Fibroblast of skin of back (primary cell): ENCODE measurements around the gene ZNF629. TPM values are rescaled to one million over a fixed set of nuclear protein-coding genes. Genes with fewer than 3 reads are reported as not detected.
A peak's percentile ranks its signal among the peaks of the same experiment; 100 is the strongest.
"Not testable (repeated sequence)": the region's sequence is repeated elsewhere in the genome, so short reads cannot be mapped to it uniquely, and the experiment has no call there.

ENCODE experiments used
- DNase-seq: peaks from one replicate; pipeline ENCODE4 v3.0.0-alpha.2; 2013
- polyA plus RNA-seq, 2 experiments: library from polyadenylated mRNA; unstranded; fragments of 120-200 nt; gene quantifications; one replicate each; pipeline ENCODE4 v1.2.1, GENCODE V29; 2013; ENCODE audit not compliant: insufficient read length in 2 of 2

ZNF629 gene
- polyA plus RNA-seq (2013, experiment 1 of 2; ENCODE audit: insufficient read length): 15.0 TPM
- 11.6 TPM for polyA plus RNA-seq (2013, experiment 2 of 2; ENCODE audit: insufficient read length)

- DNase-seq: peak; percentile 77
Measured at GRCh38 chr16:30786936-30787612, at the start of gene ZNF629. ZNF629 (minus strand) TSS chr16:30787205; CDS start chr16:30784482, 2,723 bp downstream.

GRCh38 chr16:30834130-30834740, 47.2 kb upstream of the ZNF629 start:
- no peak for DNase-seq

GRCh38 chr16:30830072-30830417, 43.0 kb upstream of the ZNF629 start:
- no peak for DNase-seq

- DNase-seq: peak; percentile 31
Measured at GRCh38 chr16:30829130-30830071, 42.4 kb upstream of the ZNF629 start.

GRCh38 chr16:30821891-30822290, 34.9 kb upstream of the ZNF629 start:
- no peak for DNase-seq

GRCh38 chr16:30821441-30821840, 34.4 kb upstream of the ZNF629 start:
- not testable (repeated sequence) for DNase-seq

GRCh38 chr16:30820952-30821421, 34.0 kb upstream of the ZNF629 start:
- no peak for DNase-seq

- no peak for DNase-seq
Measured at GRCh38 chr16:30816769-30817168, 29.8 kb upstream of the ZNF629 start.

GRCh38 chr16:30813821-30814189, 26.8 kb upstream of the ZNF629 start:
- DNase-seq: no peak

- DNase-seq: not testable (repeated sequence)
Measured at GRCh38 chr16:30809675-30810074, 22.7 kb upstream of the ZNF629 start.

GRCh38 chr16:30808890-30809426, 22.0 kb upstream of the ZNF629 start:
- not testable (repeated sequence) for DNase-seq

GRCh38 chr16:30808146-30808545, 21.1 kb upstream of the ZNF629 start:
- DNase-seq: no peak

- DNase-seq: peak; percentile 84
Measured at GRCh38 chr16:30805370-30806169, 18.6 kb upstream of the ZNF629 start.

- DNase-seq: no peak
Measured at GRCh38 chr16:30805056-30805369, 18.0 kb upstream of the ZNF629 start.

- no peak for DNase-seq
Measured at GRCh38 chr16:30802936-30803335, 15.9 kb upstream of the ZNF629 start.

GRCh38 chr16:30797670-30798309, 10.8 kb upstream of the ZNF629 start:
- no peak for DNase-seq

GRCh38 chr16:30794634-30795033, 7.6 kb upstream of the ZNF629 start:
- DNase-seq: no peak

- no peak for DNase-seq
Measured at GRCh38 chr16:30793508-30794069, 6.6 kb upstream of the ZNF629 start.

- DNase-seq: no peak
Measured at GRCh38 chr16:30787613-30788378, 791 bp upstream of the ZNF629 start.
